Transverse colon (tissue), 4 donors: ENCODE measurements around the gene CYP1A1.

Source experiments
- CTCF ChIP-seq, 5 experiments: fragments of 200-600 bp in 3 of 5; fragments of 450-650 bp in 2 of 5; sonication (generic) in 3 of 5; IDR thresholded peaks; 1 replicate in 2 of 5; 2 replicates in 3 of 5; pipeline ENCODE4 v1.5.1; 2016 to 2017; ENCODE audit warnings: antibody characterized with exemption in 5 of 5, inconsistent platforms in 3 of 5, mild to moderate bottlenecking in 2 of 5, moderate library complexity in 1 of 5
- POLR2AphosphoS5 ChIP-seq, 3 donors: sonication (generic); formaldehyde crosslinking; IDR thresholded peaks; one replicate each; pipeline ENCODE4 v1.6.1; 2016; ENCODE audit warnings: antibody characterized with exemption in 3 of 3

DNA sequence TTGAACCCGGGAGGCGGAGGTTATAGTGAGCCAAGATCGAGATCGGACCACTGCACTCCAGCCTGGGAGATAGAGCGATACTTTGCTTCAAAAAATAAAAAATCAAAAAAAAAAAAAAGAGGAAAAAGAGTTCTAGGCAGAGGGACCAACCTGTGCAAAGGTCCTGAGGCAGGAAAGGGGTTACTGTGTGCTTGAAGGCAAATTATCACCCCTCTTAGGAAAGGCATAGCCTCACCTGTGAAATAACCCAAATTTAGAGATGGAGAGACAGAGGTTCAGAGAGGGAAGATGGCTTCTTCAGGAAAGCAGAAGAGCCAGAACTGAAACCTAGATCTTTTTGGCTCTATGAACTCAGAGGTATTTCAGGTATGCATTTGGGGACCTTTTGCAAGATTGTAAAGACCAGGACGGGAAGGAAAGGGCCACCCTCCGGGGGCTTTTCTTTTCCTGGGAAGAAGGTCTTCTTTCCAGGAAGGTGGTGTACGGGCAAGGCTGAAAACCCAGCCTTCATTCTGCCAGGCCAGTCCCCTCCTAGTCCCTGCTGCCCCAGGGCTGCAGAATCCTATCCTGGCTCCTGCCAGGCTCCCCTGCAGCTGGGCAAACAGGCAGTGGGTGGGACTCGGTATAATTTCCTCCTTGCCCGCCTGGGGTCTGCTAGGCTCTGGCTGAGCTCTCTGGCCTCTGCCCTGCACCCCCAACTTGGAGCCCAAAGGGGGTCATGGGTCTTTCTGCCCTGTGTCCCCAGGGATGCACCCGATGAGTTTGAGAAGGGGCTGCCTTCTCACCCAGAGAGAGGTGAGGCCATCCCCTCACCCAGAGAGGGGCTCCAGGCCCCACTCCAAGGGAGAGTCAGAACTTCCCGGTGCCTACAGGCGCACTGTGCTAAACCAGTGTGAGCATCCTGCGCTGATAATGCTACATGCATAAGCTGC, 42.1 kb upstream of the CYP1A1 start:
- no peak for TF ChIP-seq CTCF (IDR thresholded peaks at IDR 0.05)
- TF ChIP-seq POLR2AphosphoS5 (IDR thresholded peaks at IDR 0.05), result no peak
